HepG2 (cell line): ENCODE data around the gene ACAP3. TPM values are rescaled to one million over a fixed set of nuclear protein-coding genes. Genes with fewer than 3 reads are reported as not detected.

Source experiments
- EEA1 ChIP-seq: sonication (generic); formaldehyde crosslinking; IDR thresholded peaks from 2 replicates; pipeline ENCODE4 v1.5.1; 2020; ENCODE audit warnings: mild to moderate bottlenecking, missing genetic modification reagents, borderline replicate concordance
- HNF1B ChIP-seq: sonication (generic); formaldehyde crosslinking; IDR thresholded peaks from 2 replicates; pipeline ENCODE4 v1.5.1; 2020; ENCODE audit warnings: mild to moderate bottlenecking, moderate library complexity, missing genetic modification reagents
- MAF1 ChIP-seq: sonication (generic); formaldehyde crosslinking; IDR thresholded peaks from 2 replicates; pipeline ENCODE4 v1.5.0; 2020; ENCODE audit warnings: missing genetic modification reagents, borderline replicate concordance
- MTF1 ChIP-seq: sonication (generic); formaldehyde crosslinking; IDR thresholded peaks from 2 replicates; pipeline ENCODE4 v1.5.0; 2020; ENCODE audit warnings: missing genetic modification reagents
- THAP9 ChIP-seq: sonication (generic); formaldehyde crosslinking; IDR thresholded peaks from 2 replicates; pipeline ENCODE4; 2020; ENCODE audit warnings: missing genetic modification reagents, mild to moderate bottlenecking, borderline replicate concordance
- ZFAT ChIP-seq: sonication (generic); formaldehyde crosslinking; conservative IDR thresholded peaks from 2 replicates; pipeline ENCODE4 v1.8.1; 2023; ENCODE audit warnings: missing genetic modification reagents, inconsistent platforms
- ZFP90 ChIP-seq: sonication (generic); formaldehyde crosslinking; IDR thresholded peaks from 2 replicates; pipeline ENCODE4 v1.8.0; 2022; ENCODE audit warnings: missing genetic modification reagents, mild to moderate bottlenecking, inconsistent platforms, borderline replicate concordance
- ZNF142 ChIP-seq: sonication (generic); formaldehyde crosslinking; IDR thresholded peaks from 2 replicates; pipeline ENCODE4 v1.4.0; 2020; ENCODE audit warnings: missing genetic modification reagents
- ZNF20 ChIP-seq: sonication (generic); formaldehyde crosslinking; IDR thresholded peaks from 2 replicates; pipeline ENCODE4 v1.4.0; 2020; ENCODE audit warnings: mild to moderate bottlenecking, moderate library complexity, missing genetic modification reagents
- ZNF205 ChIP-seq: IDR thresholded peaks from 2 replicates; pipeline ENCODE4 v1.6.1; 2018; ENCODE audit warnings: missing biosample characterization, missing genetic modification reagents
- polyA plus RNA-seq, 8 experiments: library from polyadenylated mRNA; depleted of rRNA in 3 of 8; stranded (reverse) in 7 of 8; unstranded in 1 of 8; fragments of >200 nt; fragmentation: Illumina TruSeq in 4 of 8; extraction: Trizol in 4 of 8; gene quantifications; 2 replicates each; pipeline versions ENCODE4 v1.2.1 to v1.2.3, GENCODE V29; 2011 to 2016; ENCODE audit warnings: low read depth in 4 of 8, missing spikeins in 1 of 8, mixed read lengths in 1 of 8; ENCODE audit not compliant: insufficient read depth in 1 of 8
- total RNA-seq, 5 experiments: library from RNA; depleted of rRNA; stranded (reverse); fragments of >200 nt; fragmentation: Illumina TruSeq; extraction: Trizol; gene quantifications; 2 replicates each; pipeline ENCODE4 v1.2.3, GENCODE V29; 2016; ENCODE audit warnings: low read depth in 1 of 5
- TF ChIP-seq, protein P1 (sequence below): sonication (generic); formaldehyde crosslinking; IDR thresholded peaks from 2 replicates; pipeline ENCODE4 v1.5.1; 2020; ENCODE audit warnings: mild to moderate bottlenecking, missing genetic modification reagents
- TF ChIP-seq, protein P2 (sequence below): sonication (generic); formaldehyde crosslinking; IDR thresholded peaks from 2 replicates; pipeline ENCODE4 v1.5.0; 2020; ENCODE audit warnings: missing genetic modification reagents

The ACAP3 gene
- total and polyA plus RNA-seq, 2 of the 13 experiments (the other 11 are each of a cell fraction or from before 2014, with no cell fraction given): 29.4 to 50.8 TPM

GRCh38 chr1:1273512-1274298 is 34.0 kb downstream of the ACAP3 start, which contains the start of gene UBE2J2 (continued):
- TF ChIP-seq THAP9 (CRISPR knock-in tag): peak; percentile 82; the same call in 1 of the 2 replicates
- TF ChIP-seq, protein P1, sequence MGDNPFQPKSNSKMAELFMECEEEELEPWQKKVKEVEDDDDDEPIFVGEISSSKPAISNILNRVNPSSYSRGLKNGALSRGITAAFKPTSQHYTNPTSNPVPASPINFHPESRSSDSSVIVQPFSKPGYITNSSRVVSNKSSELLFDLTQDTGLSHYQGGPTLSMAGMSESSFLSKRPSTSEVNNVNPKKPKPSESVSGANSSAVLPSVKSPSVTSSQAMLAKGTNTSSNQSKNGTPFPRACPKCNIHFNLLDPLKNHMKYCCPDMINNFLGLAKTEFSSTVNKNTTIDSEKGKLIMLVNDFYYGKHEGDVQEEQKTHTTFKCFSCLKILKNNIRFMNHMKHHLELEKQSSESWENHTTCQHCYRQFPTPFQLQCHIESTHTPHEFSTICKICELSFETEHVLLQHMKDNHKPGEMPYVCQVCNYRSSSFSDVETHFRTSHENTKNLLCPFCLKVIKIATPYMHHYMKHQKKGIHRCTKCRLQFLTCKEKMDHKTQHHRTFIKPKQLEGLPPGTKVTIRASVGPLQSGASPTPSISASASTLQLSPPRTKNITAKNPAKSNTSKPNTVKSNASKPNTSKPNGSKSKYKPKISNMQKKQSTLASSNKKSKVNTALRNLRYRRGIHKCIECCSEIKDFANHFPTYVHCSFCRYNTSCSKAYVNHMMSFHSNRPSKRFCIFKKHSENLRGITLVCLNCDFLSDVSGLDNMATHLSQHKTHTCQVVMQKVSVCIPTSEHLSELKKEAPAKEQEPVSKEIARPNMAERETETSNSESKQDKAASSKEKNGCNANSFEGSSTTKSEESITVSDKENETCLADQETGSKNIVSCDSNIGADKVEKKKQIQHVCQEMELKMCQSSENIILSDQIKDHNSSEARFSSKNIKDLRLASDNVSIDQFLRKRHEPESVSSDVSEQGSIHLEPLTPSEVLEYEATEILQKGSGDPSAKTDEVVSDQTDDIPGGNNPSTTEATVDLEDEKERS: no peak
- TF ChIP-seq HNF1B (CRISPR knock-in tag): peak; percentile 75; the same call in 1 of the 2 replicates
- TF ChIP-seq ZNF142 (CRISPR knock-in tag): no peak
- TF ChIP-seq, protein P2, sequence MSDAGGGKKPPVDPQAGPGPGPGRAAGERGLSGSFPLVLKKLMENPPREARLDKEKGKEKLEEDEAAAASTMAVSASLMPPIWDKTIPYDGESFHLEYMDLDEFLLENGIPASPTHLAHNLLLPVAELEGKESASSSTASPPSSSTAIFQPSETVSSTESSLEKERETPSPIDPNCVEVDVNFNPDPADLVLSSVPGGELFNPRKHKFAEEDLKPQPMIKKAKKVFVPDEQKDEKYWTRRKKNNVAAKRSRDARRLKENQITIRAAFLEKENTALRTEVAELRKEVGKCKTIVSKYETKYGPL (CRISPR knock-in tag): no peak
- TF ChIP-seq ZNF20 (CRISPR knock-in tag): no peak
- no peak; the same call in 1 of the 2 replicates for TF ChIP-seq MAF1 (CRISPR knock-in tag)
- TF ChIP-seq EEA1: no peak
- no peak for TF ChIP-seq ZFAT
- 0 out of 2 replicates have a peak, but pooled peaks have one; percentile 13 for TF ChIP-seq ZNF205 (CRISPR knock-in tag)
- no peak for TF ChIP-seq ZFP90 (CRISPR knock-in tag)
- TF ChIP-seq MTF1 (CRISPR knock-in tag): no peak
